Hepatocyte (in vitro differentiated cells): ENCODE data around the gene GRM4.
"Not testable (repeated sequence)": the region's sequence is repeated elsewhere in the genome, so short reads cannot be mapped to it uniquely, and the experiment has no call there.

Source experiments
- EZH2 ChIP-seq: fragments of 200-600 bp; sonication (generic); IDR thresholded peaks from 2 replicates; pipeline ENCODE4 v1.6.1; 2016; ENCODE audit warnings: antibody characterized with exemption, mild to moderate bottlenecking, borderline replicate concordance
- EZH2phosphoT487 ChIP-seq: fragments of 200-600 bp; sonication (generic); IDR thresholded peaks from one replicate; pipeline ENCODE4 v1.6.1; 2018; ENCODE audit warnings: antibody characterized with exemption, mild to moderate bottlenecking, low read depth, moderate library complexity; ENCODE audit not compliant: unreplicated experiment, severe bottlenecking
- TF ChIP-seq, protein P1 (sequence below): fragments of 200-600 bp; sonication (generic); IDR thresholded peaks from 2 replicates; pipeline ENCODE4 v1.5.1; 2016; ENCODE audit warnings: antibody characterized with exemption, mild to moderate bottlenecking; ENCODE audit not compliant: poor library complexity

DNA sequence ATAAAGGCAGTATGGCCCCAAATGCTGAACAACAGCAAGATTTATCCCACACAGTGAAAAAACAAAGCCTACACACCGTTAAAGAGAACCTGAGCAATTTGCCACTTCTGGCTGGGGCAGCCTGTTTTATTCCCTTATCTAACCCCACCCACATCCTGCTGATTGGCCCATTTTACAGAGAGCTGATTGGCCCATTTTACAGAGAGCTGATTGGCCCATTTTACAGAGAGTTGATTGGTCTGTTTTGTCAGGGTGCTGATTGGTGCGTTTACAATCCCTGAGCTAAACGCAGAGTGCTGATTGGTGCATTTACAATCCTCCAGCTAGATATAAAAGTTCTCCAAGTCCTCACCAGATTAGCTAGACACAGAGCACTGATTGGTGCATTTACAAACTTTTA, 129.3 kb downstream of the GRM4 start:
- TF ChIP-seq, protein P1, sequence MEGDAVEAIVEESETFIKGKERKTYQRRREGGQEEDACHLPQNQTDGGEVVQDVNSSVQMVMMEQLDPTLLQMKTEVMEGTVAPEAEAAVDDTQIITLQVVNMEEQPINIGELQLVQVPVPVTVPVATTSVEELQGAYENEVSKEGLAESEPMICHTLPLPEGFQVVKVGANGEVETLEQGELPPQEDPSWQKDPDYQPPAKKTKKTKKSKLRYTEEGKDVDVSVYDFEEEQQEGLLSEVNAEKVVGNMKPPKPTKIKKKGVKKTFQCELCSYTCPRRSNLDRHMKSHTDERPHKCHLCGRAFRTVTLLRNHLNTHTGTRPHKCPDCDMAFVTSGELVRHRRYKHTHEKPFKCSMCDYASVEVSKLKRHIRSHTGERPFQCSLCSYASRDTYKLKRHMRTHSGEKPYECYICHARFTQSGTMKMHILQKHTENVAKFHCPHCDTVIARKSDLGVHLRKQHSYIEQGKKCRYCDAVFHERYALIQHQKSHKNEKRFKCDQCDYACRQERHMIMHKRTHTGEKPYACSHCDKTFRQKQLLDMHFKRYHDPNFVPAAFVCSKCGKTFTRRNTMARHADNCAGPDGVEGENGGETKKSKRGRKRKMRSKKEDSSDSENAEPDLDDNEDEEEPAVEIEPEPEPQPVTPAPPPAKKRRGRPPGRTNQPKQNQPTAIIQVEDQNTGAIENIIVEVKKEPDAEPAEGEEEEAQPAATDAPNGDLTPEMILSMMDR, result not testable (repeated sequence)
- not testable (repeated sequence) for TF ChIP-seq EZH2, EZH2phosphoT487
